Measurements from ENCODE around the gene PLBD1. TPM values are rescaled to one million over a fixed set of nuclear protein-coding genes. Genes with fewer than 3 reads are reported as not detected.

Gene PLBD1
- total RNA-seq, 1 experiment from 2014 or later, result 0.30 TPM

GRCh38 chr12:14471497-14471896 is 96.2 kb downstream of the PLBD1 start:
- no peak for TF ChIP-seq SRF (IDR thresholded peaks at IDR 0.05; ENCODE audit: low read depth)
- no peak for TF ChIP-seq EZH2 (IDR thresholded peaks at IDR 0.05)
- no peak for TF ChIP-seq ZNF274 (IDR thresholded peaks at IDR 0.05; ENCODE audit: low read depth, low read length)
- TF ChIP-seq, protein P1, sequence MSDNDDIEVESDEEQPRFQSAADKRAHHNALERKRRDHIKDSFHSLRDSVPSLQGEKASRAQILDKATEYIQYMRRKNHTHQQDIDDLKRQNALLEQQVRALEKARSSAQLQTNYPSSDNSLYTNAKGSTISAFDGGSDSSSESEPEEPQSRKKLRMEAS (IDR thresholded peaks at IDR 0.05), result no peak
- TF ChIP-seq TCF7L2 (IDR thresholded peaks at IDR 0.05; ENCODE audit: borderline replicate concordance, extremely low read depth, insufficient read depth, insufficient read length), result no peak
- no peak for TF ChIP-seq FOSL1 (IDR thresholded peaks at IDR 0.05; ENCODE audit: low read depth)
- no peak for TF ChIP-seq POLR2AphosphoS5 (IDR thresholded peaks at IDR 0.05; ENCODE audit: low read depth, low read length)
- TF ChIP-seq, protein P2, sequence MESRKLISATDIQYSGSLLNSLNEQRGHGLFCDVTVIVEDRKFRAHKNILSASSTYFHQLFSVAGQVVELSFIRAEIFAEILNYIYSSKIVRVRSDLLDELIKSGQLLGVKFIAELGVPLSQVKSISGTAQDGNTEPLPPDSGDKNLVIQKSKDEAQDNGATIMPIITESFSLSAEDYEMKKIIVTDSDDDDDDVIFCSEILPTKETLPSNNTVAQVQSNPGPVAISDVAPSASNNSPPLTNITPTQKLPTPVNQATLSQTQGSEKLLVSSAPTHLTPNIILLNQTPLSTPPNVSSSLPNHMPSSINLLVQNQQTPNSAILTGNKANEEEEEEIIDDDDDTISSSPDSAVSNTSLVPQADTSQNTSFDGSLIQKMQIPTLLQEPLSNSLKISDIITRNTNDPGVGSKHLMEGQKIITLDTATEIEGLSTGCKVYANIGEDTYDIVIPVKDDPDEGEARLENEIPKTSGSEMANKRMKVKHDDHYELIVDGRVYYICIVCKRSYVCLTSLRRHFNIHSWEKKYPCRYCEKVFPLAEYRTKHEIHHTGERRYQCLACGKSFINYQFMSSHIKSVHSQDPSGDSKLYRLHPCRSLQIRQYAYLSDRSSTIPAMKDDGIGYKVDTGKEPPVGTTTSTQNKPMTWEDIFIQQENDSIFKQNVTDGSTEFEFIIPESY (IDR thresholded peaks at IDR 0.05; ENCODE audit: extremely low read depth, insufficient replicate concordance, low read length), result no peak
- TF ChIP-seq ATF3 (IDR thresholded peaks at IDR 0.05), result no peak
- TF ChIP-seq CEBPB (IDR thresholded peaks at IDR 0.05; ENCODE audit: low read depth), result no peak
- TF ChIP-seq, protein P3, sequence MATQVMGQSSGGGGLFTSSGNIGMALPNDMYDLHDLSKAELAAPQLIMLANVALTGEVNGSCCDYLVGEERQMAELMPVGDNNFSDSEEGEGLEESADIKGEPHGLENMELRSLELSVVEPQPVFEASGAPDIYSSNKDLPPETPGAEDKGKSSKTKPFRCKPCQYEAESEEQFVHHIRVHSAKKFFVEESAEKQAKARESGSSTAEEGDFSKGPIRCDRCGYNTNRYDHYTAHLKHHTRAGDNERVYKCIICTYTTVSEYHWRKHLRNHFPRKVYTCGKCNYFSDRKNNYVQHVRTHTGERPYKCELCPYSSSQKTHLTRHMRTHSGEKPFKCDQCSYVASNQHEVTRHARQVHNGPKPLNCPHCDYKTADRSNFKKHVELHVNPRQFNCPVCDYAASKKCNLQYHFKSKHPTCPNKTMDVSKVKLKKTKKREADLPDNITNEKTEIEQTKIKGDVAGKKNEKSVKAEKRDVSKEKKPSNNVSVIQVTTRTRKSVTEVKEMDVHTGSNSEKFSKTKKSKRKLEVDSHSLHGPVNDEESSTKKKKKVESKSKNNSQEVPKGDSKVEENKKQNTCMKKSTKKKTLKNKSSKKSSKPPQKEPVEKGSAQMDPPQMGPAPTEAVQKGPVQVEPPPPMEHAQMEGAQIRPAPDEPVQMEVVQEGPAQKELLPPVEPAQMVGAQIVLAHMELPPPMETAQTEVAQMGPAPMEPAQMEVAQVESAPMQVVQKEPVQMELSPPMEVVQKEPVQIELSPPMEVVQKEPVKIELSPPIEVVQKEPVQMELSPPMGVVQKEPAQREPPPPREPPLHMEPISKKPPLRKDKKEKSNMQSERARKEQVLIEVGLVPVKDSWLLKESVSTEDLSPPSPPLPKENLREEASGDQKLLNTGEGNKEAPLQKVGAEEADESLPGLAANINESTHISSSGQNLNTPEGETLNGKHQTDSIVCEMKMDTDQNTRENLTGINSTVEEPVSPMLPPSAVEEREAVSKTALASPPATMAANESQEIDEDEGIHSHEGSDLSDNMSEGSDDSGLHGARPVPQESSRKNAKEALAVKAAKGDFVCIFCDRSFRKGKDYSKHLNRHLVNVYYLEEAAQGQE (IDR thresholded peaks at IDR 0.05; ENCODE audit: low read depth), result no peak
- TF ChIP-seq YY1 (IDR thresholded peaks at IDR 0.05; ENCODE audit: extremely low read depth, insufficient replicate concordance, low read depth, low read length), result no peak
- no peak for TF ChIP-seq SIN3A (IDR thresholded peaks at IDR 0.05; ENCODE audit: low read depth)
- no peak for TF ChIP-seq EZH2phosphoT487 (IDR thresholded peaks at IDR 0.05; ENCODE audit: borderline replicate concordance)
- no peak for TF ChIP-seq EGR1 (IDR thresholded peaks at IDR 0.05; ENCODE audit: low read depth)
- no peak for TF ChIP-seq ELF1 (IDR thresholded peaks at IDR 0.05; ENCODE audit: borderline replicate concordance, low read depth)
- no peaks in the 10 kb centered on the region for H3K27me3 ChIP-seq (ENCODE audit: insufficient read depth, low read length)
- peaks cover 2 to 21% of the 10 kb centered on the region in 2 experiments; a peak in 1 of 4 replicates for H3K36me3 ChIP-seq (ENCODE audit: control insufficient read depth in 1 of 2, insufficient read depth in 2 of 2, low read length in 2 of 2)
- H3K9me2 ChIP-seq (ENCODE audit: insufficient read depth), result no peaks in the 10 kb centered on the region
- no peak for ATAC-seq
- ChIA-PET POLR2A (no interaction called here), CTCF (no interaction called here), RAD21 (ENCODE audit: low non-redundant PET in 1 of 2, low total read pairs in 2 of 2, uncharacterized antibody in 2 of 2, unreplicated experiment in 2 of 2) (no interaction called here)
- BruUV-seq (replicated peaks), result no TSS peak
- intact Hi-C loops (cut with micrococcal nuclease), result no loop called here
- peaks cover 4 to 8% of the 10 kb centered on the region in 2 experiments; a peak in 3 of 4 replicates for H3K9me3 ChIP-seq (ENCODE audit: control insufficient read depth in 1 of 2, insufficient read depth in 1 of 2, low read depth in 1 of 2, low read length in 2 of 2)
- H4K20me1 ChIP-seq (ENCODE audit: insufficient read depth), result no peaks in the 10 kb centered on the region
- no peak overlapping the region for H3K4me3 ChIP-seq (replicated peaks in 1 of 2; ENCODE audit: low read depth in 1 of 2, low read length in 2 of 2)
- H3K9ac ChIP-seq (ENCODE audit: low read length), result no peak overlapping the region
- H3K27ac ChIP-seq (ENCODE audit: low read depth, low read length), result no peak overlapping the region
- H3K4me1 ChIP-seq (ENCODE audit: control insufficient read depth in 1 of 2, insufficient read depth in 2 of 2, low read length in 2 of 2), result no peaks in the 10 kb centered on the region
- no peak overlapping the region for H3K4me2 ChIP-seq (ENCODE audit: low read length)
- no peak overlapping the region for H2AFZ ChIP-seq (ENCODE audit: low read depth, low read length, poor library complexity, severe bottlenecking)
- H3K79me2 ChIP-seq (ENCODE audit: insufficient read depth, low read length), result no peaks in the 10 kb centered on the region
- DNase-seq (ENCODE audit: low read depth, low spot score), result no peak
